GM21786 (cell line): Measurements from ENCODE around the gene CYTH4.

ENCODE experiments used
- ATAC-seq: cut with Tn5 transposase; IDR thresholded peaks from one replicate; pipeline ENCODE4 v1.9.1; 2021; ENCODE audit not compliant: unreplicated experiment

The CYTH4 gene

GRCh38 chr22:37343863-37344734 lies 61.8 kb downstream of the CYTH4 start:
- ATAC-seq: no peak

- no peak for ATAC-seq
Observed at GRCh38 chr22:37344735-37345449, 62.6 kb downstream of the CYTH4 start.

DNA sequence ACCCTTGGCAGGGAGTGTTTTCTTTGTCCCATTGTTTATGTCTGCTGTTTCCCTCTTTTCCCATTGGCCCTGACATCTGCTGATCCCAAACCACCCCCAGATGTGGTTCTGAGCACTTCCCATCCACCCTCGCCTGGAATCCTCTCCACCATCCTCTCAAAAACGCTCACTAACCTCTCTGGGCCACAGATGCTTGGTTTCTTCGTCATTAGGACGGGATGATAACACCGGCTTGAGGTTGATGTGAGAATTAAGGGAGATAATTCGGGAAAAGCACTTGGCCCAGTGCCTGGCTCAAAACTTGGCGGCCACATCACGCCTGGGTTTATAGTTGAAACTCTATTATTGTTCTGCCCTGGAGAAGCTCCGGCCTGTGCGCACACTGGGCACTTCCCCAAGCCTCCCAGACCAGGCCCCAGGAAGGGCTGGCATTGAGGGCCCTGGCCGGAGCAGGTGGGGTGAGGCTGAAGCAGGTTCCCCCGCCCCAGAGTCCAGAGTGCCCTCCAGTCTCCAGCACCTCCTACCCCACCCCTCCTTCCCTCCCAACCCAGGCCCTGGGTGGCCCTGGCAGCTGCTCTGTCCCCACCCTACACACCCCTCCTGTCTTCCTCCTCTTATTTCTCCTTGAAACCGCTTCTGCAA lies 63.7 kb downstream of the CYTH4 start:
- ATAC-seq: no peak

- no peak for ATAC-seq
Observed at GRCh38 chr22:37346505-37346895, 64.2 kb downstream of the CYTH4 start.

- no peak for ATAC-seq
Observed at GRCh38 chr22:37349043-37349814, 66.9 kb downstream of the CYTH4 start.

GRCh38 chr22:37351232-37351631 lies 68.9 kb downstream of the CYTH4 start:
- ATAC-seq: no peak

- ATAC-seq: no peak
Observed at GRCh38 chr22:37352481-37352880, 70.2 kb downstream of the CYTH4 start.

DNA sequence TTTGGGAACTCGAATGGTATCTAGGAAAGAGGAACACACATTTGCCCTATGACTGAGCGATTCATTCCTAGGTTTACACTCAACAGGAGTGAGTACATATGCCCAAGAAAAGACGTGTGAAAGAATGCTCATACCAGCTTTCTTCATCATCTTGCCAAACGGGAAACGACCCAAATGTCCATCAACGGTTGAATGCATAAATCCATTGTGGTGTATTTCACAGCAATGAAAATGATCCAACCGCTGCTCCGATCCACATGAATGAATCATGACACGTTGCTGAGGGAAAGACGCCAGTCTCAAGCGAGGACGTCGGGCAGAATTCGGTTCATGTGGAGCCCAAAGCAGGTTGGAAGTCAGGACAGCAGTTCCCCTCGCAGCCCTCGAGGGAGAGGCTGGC lies 71.5 kb downstream of the CYTH4 start:
- no peak for ATAC-seq

DNA sequence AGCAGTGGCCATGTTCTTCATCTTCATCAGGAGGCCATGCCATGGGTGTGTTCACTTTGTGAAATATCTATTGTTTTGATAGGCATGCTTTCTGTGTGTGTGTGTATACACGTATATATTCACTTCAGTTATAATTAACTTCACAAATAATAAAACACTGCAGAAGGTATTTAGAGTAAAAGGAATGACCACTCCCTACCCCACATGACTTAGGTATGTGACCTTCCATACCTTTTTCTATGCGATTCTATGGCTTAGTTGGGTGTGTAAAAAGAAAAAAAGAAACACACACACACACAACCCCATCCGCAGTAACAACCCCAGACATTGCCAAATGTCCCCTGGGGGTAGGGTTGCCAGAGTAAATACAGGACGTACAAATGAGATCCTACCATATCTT lies 72.0 kb downstream of the CYTH4 start:
- no peak for ATAC-seq

GRCh38 chr22:37354670-37355069 lies 72.4 kb downstream of the CYTH4 start:
- ATAC-seq: no peak

DNA sequence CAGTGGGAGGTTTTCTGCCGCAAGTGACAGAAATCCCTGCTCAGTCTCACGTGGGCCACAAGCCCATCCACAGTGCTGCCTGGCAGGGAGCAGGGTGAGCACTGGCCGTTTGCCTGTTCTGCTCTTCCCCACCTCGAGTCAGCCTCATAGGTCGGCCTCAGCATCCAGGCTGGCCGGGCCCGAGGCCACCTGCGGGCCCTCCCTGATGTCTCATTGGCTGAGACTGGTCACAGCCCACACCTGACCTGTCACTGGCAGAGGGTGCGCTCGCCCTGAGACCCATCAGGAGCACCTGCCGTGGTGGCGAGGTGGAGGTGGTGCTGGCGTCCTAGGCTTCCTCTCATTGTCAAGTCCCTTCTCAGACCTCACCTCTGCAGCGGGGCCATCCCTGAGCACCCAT lies 72.9 kb downstream of the CYTH4 start:
- no peak for ATAC-seq

DNA sequence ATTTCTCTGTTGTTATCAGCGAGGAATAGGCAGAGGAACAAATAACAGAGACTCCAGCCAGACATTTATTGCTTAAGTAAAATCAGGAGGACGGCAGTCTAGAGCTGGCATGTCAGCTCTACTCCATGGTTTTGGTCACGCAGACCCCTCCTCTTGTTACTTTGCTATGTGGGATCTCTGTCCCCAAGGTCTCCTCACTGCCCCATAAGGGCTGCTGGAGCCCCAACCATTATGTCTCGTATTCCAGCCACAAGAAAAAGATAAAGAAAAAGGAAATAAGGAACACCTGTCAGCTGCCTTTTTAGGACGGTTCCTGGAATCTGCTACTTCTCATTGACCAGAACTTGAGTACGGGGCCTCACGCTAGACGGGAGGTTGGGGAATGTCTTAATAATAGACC lies 74.6 kb downstream of the CYTH4 start:
- ATAC-seq: no peak

GRCh38 chr22:37357446-37358075 lies 75.3 kb downstream of the CYTH4 start:
- ATAC-seq: no peak

DNA sequence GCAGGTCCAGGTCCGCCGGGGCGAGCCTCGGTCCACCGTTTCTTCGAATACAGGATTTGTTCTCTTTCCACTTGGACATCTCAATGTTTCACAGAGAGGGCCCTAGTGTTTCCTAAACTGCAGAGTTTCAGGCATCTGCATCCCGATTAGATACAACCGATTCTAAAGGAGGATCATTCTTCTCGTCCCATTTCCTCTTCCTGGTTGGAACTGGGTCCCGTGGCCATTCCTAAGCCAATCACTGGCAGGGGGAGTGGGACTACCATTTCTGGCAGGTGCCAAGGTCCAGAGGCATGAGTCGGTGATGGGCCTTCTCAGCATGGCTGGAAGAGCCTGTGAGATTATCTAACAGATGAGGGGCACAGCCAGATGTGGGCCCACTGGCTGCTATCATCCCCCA lies 76.1 kb downstream of the CYTH4 start:
- no peak for ATAC-seq

GRCh38 chr22:37358917-37359316 lies 76.6 kb downstream of the CYTH4 start:
- no peak for ATAC-seq

- no peak for ATAC-seq
Observed at GRCh38 chr22:37362621-37363020, 80.3 kb downstream of the CYTH4 start.

GRCh38 chr22:37363261-37363992 lies 81.1 kb downstream of the CYTH4 start:
- no peak for ATAC-seq
